Measurements from ENCODE around the gene BSPH1.

The BSPH1 gene

DNA sequence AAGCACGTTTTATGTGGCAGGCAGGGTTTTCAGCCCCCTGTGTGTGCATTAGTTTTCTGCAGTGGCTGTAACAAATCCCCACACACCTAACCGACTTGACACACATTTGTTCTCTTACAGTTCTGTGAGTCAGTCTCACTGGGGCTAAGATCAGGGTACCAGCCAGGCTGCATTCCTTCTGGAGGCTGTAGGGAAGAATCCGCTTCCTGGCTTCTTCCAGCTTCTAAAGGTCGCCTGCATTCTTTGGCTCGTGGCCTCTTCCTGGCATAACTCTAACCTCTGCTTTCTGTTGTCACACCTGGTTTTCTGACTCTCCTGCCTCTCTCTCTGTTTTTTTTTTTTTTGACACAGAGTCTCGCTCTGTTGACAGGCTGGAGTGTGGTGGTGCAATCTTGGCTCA lies 8.9 kb upstream of the BSPH1 start:
- no peaks in the 10 kb centered on the region for H3K9me2 ChIP-seq (ENCODE audit: low read depth, low read length)
- no peak overlapping the region for H3K4me2 ChIP-seq (ENCODE audit: low read length)
- no peak overlapping the region for H3K27ac ChIP-seq (ENCODE audit: low read depth, low read length, poor library complexity, severe bottlenecking)
- H3K4me1 ChIP-seq (ENCODE audit: insufficient read depth, low read length, severe bottlenecking): no peaks in the 10 kb centered on the region
- no peak overlapping the region for H3K4me3 ChIP-seq (ENCODE audit: low read depth, low read length, poor library complexity, severe bottlenecking)
- no peak overlapping the region for H2AFZ ChIP-seq (ENCODE audit: low read length)
- no peaks in the 10 kb centered on the region for H3F3A ChIP-seq (ENCODE audit: insufficient read depth, low read length)
- no peak overlapping the region for H3K9ac ChIP-seq (ENCODE audit: low read length)
- no peaks in the 10 kb centered on the region for H4K20me1 ChIP-seq (ENCODE audit: insufficient read depth, low read length)
- H3K79me2 ChIP-seq (ENCODE audit: insufficient read depth, low read length): no peaks in the 10 kb centered on the region
- H3K27me3 ChIP-seq (ENCODE audit: insufficient read depth, low read length): no peaks in the 10 kb centered on the region
- no peaks in the 10 kb centered on the region for H3K9me3 ChIP-seq (ENCODE audit: low read length)
- TF ChIP-seq, protein P1, sequence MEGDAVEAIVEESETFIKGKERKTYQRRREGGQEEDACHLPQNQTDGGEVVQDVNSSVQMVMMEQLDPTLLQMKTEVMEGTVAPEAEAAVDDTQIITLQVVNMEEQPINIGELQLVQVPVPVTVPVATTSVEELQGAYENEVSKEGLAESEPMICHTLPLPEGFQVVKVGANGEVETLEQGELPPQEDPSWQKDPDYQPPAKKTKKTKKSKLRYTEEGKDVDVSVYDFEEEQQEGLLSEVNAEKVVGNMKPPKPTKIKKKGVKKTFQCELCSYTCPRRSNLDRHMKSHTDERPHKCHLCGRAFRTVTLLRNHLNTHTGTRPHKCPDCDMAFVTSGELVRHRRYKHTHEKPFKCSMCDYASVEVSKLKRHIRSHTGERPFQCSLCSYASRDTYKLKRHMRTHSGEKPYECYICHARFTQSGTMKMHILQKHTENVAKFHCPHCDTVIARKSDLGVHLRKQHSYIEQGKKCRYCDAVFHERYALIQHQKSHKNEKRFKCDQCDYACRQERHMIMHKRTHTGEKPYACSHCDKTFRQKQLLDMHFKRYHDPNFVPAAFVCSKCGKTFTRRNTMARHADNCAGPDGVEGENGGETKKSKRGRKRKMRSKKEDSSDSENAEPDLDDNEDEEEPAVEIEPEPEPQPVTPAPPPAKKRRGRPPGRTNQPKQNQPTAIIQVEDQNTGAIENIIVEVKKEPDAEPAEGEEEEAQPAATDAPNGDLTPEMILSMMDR (IDR thresholded peaks at IDR 0.05; ENCODE audit: low read length): no peak
- no peak for TF ChIP-seq EZH2 (IDR thresholded peaks at IDR 0.05; ENCODE audit: borderline replicate concordance, low read length)
- no peaks in the 10 kb centered on the region for H3K36me3 ChIP-seq (ENCODE audit: insufficient read depth, low read length)

DNA sequence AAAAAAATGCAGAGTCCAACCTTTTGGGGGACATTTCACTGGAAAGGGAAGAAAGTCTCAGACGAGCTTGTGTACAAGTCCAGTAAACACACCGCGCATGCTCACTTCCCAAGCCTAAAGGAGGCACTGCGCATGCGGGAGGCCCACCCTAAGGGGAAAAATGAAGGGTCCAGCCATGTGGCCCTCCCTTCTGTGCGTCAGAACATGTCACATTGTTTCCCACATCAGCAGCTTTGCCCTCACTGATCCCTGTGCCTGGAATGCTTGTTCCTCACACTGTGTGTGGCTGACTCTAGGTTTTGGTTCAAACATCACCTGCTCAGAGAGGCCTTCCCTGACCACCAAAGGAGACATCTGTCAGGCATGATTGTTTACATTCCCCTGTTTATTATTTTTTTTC lies 6.8 kb upstream of the BSPH1 start:
- Histone ChIP-seq H3K27ac (ENCODE audit: low read depth, low read length, poor library complexity, severe bottlenecking) (no peak overlapping the region), H3K4me1 (ENCODE audit: insufficient read depth, low read length, severe bottlenecking) (no peaks in the 10 kb centered on the region), H3K4me3 (ENCODE audit: low read depth, low read length, poor library complexity, severe bottlenecking) (no peak overlapping the region), H3K27me3 (ENCODE audit: insufficient read depth, low read length) (no peaks in the 10 kb centered on the region), H3K9me3 (ENCODE audit: low read length) (no peaks in the 10 kb centered on the region), H4K20me1 (ENCODE audit: insufficient read depth, low read length) (no peaks in the 10 kb centered on the region), H3K9ac (ENCODE audit: low read length) (no peak overlapping the region), H3F3A (ENCODE audit: insufficient read depth, low read length) (no peaks in the 10 kb centered on the region), H2AFZ (ENCODE audit: low read length) (no peak overlapping the region), H3K4me2 (ENCODE audit: low read length) (no peak overlapping the region), H3K79me2 (ENCODE audit: insufficient read depth, low read length) (no peaks in the 10 kb centered on the region), H3K36me3 (ENCODE audit: insufficient read depth, low read length) (no peaks in the 10 kb centered on the region), H3K9me2 (ENCODE audit: low read depth, low read length) (no peaks in the 10 kb centered on the region)
- no peak for TF ChIP-seq EZH2 (IDR thresholded peaks at IDR 0.05; ENCODE audit: borderline replicate concordance, low read length)
- TF ChIP-seq, protein P1 (IDR thresholded peaks at IDR 0.05; ENCODE audit: low read length): no peak

DNA sequence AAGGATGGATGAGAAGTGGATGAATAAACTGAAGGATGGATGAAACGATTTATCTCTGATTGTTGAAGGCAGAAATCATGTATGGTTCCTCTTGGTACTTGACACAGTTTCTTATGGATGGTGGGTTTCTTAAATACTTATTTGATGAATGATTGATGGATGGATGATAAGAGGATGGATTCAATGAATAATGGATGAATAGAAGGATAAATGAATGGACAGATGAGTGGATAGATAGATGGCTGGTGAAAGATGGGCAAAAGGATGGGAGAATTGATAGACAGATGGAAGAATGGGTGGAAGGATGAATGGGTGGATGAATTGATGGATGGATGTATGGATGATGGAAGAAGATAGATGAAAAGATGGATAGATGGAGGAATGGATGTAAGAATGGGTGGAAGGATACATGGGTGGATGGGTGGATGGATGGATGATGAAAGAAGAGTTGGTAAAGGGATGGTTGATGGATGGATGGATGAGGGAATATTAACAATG lies 4.3 kb upstream of the BSPH1 start:
- Histone ChIP-seq H3K27me3 (ENCODE audit: insufficient read depth, low read length) (no peaks in the 10 kb centered on the region), H3K4me3 (ENCODE audit: low read depth, low read length, poor library complexity, severe bottlenecking) (no peak overlapping the region), H4K20me1 (ENCODE audit: insufficient read depth, low read length) (no peaks in the 10 kb centered on the region), H3K4me2 (ENCODE audit: low read length) (no peak overlapping the region), H3K9me3 (ENCODE audit: low read length) (no peaks in the 10 kb centered on the region), H2AFZ (ENCODE audit: low read length) (no peak overlapping the region), H3K27ac (ENCODE audit: low read depth, low read length, poor library complexity, severe bottlenecking) (no peak overlapping the region), H3K4me1 (ENCODE audit: insufficient read depth, low read length, severe bottlenecking) (no peaks in the 10 kb centered on the region), H3F3A (ENCODE audit: insufficient read depth, low read length) (no peaks in the 10 kb centered on the region), H3K36me3 (ENCODE audit: insufficient read depth, low read length) (no peaks in the 10 kb centered on the region), H3K9me2 (ENCODE audit: low read depth, low read length) (no peaks in the 10 kb centered on the region), H3K79me2 (ENCODE audit: insufficient read depth, low read length) (no peaks in the 10 kb centered on the region), H3K9ac (ENCODE audit: low read length) (no peak overlapping the region)
- no peak for TF ChIP-seq EZH2 (IDR thresholded peaks at IDR 0.05; ENCODE audit: borderline replicate concordance, low read length)
- TF ChIP-seq, protein P1 (IDR thresholded peaks at IDR 0.05; ENCODE audit: low read length): no peak
